ENCODE data around the gene PPP1R13B.
"Not testable (repeated sequence)": the region's sequence is repeated elsewhere in the genome, so short reads cannot be mapped to it uniquely, and the experiment has no call there.

Gene PPP1R13B

GRCh38 chr14:103697206-103697602, 150.2 kb downstream of the PPP1R13B start:
- H3K36me3 ChIP-seq (ENCODE audit: insufficient read depth, low read length): peaks cover 6% of the 10 kb centered on the region; the same call in 1 of the 2 replicates
- H3K4me1 ChIP-seq (ENCODE audit: insufficient read depth, low read length): peaks cover 11% of the 10 kb centered on the region; the same call in 1 of the 2 replicates
- no peaks in the 10 kb centered on the region for H3K9me3 ChIP-seq (ENCODE audit: control insufficient read depth, insufficient read depth, low read length)
- no peak overlapping the region for H3K9ac ChIP-seq (ENCODE audit: low read depth, low read length)

GRCh38 chr14:103696466-103697071, 150.8 kb downstream of the PPP1R13B start:
- H3K36me3 ChIP-seq (ENCODE audit: insufficient read depth, low read length): peaks cover 9% of the 10 kb centered on the region; the same call in 1 of the 2 replicates
- no peaks in the 10 kb centered on the region for H3K9me3 ChIP-seq (ENCODE audit: control insufficient read depth, insufficient read depth, low read length)
- no peak overlapping the region for H3K9ac ChIP-seq (ENCODE audit: low read depth, low read length)
- peaks cover 11% of the 10 kb centered on the region; the same call in 1 of the 2 replicates for H3K4me1 ChIP-seq (ENCODE audit: insufficient read depth, low read length)

GRCh38 chr14:103696070-103696402, 151.3 kb downstream of the PPP1R13B start:
- Histone ChIP-seq H3K4me1 (ENCODE audit: insufficient read depth, low read length) (peaks cover 11% of the 10 kb centered on the region; the same call in 1 of the 2 replicates), H3K9ac (ENCODE audit: low read depth, low read length) (no peak overlapping the region), H3K9me3 (ENCODE audit: control insufficient read depth, insufficient read depth, low read length) (no peaks in the 10 kb centered on the region), H3K36me3 (ENCODE audit: insufficient read depth, low read length) (peaks cover 9% of the 10 kb centered on the region; the same call in 1 of the 2 replicates)

- Histone ChIP-seq H3K9me3 (ENCODE audit: control insufficient read depth, insufficient read depth, low read length) (no peaks in the 10 kb centered on the region), H3K9ac (ENCODE audit: low read depth, low read length) (no peak overlapping the region), H3K4me1 (ENCODE audit: insufficient read depth, low read length) (peaks cover 11% of the 10 kb centered on the region; the same call in 1 of the 2 replicates), H3K36me3 (ENCODE audit: insufficient read depth, low read length) (peaks cover 9% of the 10 kb centered on the region; the same call in 1 of the 2 replicates)
These were observed 151.9 kb downstream of the PPP1R13B start for GRCh38 chr14:103695296-103696069.

- Histone ChIP-seq H3K36me3 (ENCODE audit: insufficient read depth, low read length) (peaks cover 14% of the 10 kb centered on the region), H3K9ac (ENCODE audit: low read depth, low read length) (no peak overlapping the region), H3K4me1 (ENCODE audit: insufficient read depth, low read length) (peaks cover 11% of the 10 kb centered on the region; the same call in 1 of the 2 replicates), H3K9me3 (ENCODE audit: control insufficient read depth, insufficient read depth, low read length) (no peaks in the 10 kb centered on the region)
These were observed 152.8 kb downstream of the PPP1R13B start for GRCh38 chr14:103694572-103695026.

GRCh38 chr14:103693515-103693914, 153.9 kb downstream of the PPP1R13B start:
- Histone ChIP-seq H3K36me3 (ENCODE audit: insufficient read depth, low read length) (peaks cover 14% of the 10 kb centered on the region), H3K9me3 (ENCODE audit: control insufficient read depth, insufficient read depth, low read length) (no peaks in the 10 kb centered on the region), H3K4me1 (ENCODE audit: insufficient read depth, low read length) (peaks cover 18% of the 10 kb centered on the region; the same call in 1 of the 2 replicates), H3K9ac (ENCODE audit: low read depth, low read length) (no peak overlapping the region)

- Histone ChIP-seq H3K4me1 (ENCODE audit: insufficient read depth, low read length) (peaks cover 18% of the 10 kb centered on the region; the same call in 1 of the 2 replicates), H3K9ac (ENCODE audit: low read depth, low read length) (no peak overlapping the region), H3K9me3 (ENCODE audit: control insufficient read depth, insufficient read depth, low read length) (no peaks in the 10 kb centered on the region), H3K36me3 (ENCODE audit: insufficient read depth, low read length) (peaks cover 13% of the 10 kb centered on the region)
These were observed 154.5 kb downstream of the PPP1R13B start for GRCh38 chr14:103692871-103693270.

- Histone ChIP-seq H3K4me1 (ENCODE audit: insufficient read depth, low read length) (peaks cover 16% of the 10 kb centered on the region; the same call in 1 of the 2 replicates), H3K9ac (ENCODE audit: low read depth, low read length) (no peak overlapping the region), H3K36me3 (ENCODE audit: insufficient read depth, low read length) (peaks cover 12% of the 10 kb centered on the region), H3K9me3 (ENCODE audit: control insufficient read depth, insufficient read depth, low read length) (no peaks in the 10 kb centered on the region)
These were observed 155.2 kb downstream of the PPP1R13B start for GRCh38 chr14:103692159-103692558.

- H3K4me1 ChIP-seq (ENCODE audit: insufficient read depth, low read length): peaks cover 15% of the 10 kb centered on the region; the same call in 1 of the 2 replicates
- H3K9me3 ChIP-seq (ENCODE audit: control insufficient read depth, insufficient read depth, low read length); H3K9ac ChIP-seq (ENCODE audit: low read depth, low read length): not testable (repeated sequence)
- peaks cover 12% of the 10 kb centered on the region for H3K36me3 ChIP-seq (ENCODE audit: insufficient read depth, low read length)
These were observed 155.7 kb downstream of the PPP1R13B start for GRCh38 chr14:103691655-103692054.

GRCh38 chr14:103690332-103690731, 157.0 kb downstream of the PPP1R13B start:
- H3K9ac ChIP-seq (ENCODE audit: low read depth, low read length): no peak overlapping the region
- H3K36me3 ChIP-seq (ENCODE audit: insufficient read depth, low read length): peaks cover 18% of the 10 kb centered on the region
- no peaks in the 10 kb centered on the region for H3K9me3 ChIP-seq (ENCODE audit: control insufficient read depth, insufficient read depth, low read length)
- peaks cover 8% of the 10 kb centered on the region; the same call in 1 of the 2 replicates for H3K4me1 ChIP-seq (ENCODE audit: insufficient read depth, low read length)

- Histone ChIP-seq H3K36me3 (ENCODE audit: insufficient read depth, low read length) (peaks cover 18% of the 10 kb centered on the region), H3K9me3 (ENCODE audit: control insufficient read depth, insufficient read depth, low read length) (no peaks in the 10 kb centered on the region), H3K9ac (ENCODE audit: low read depth, low read length) (no peak overlapping the region), H3K4me1 (ENCODE audit: insufficient read depth, low read length) (peaks cover 7% of the 10 kb centered on the region; the same call in 1 of the 2 replicates)
These were observed 158.2 kb downstream of the PPP1R13B start for GRCh38 chr14:103688906-103689902.

GRCh38 chr14:103688441-103688840, 158.9 kb downstream of the PPP1R13B start:
- Histone ChIP-seq H3K4me1 (ENCODE audit: insufficient read depth, low read length) (peaks cover 7% of the 10 kb centered on the region; the same call in 1 of the 2 replicates), H3K9ac (ENCODE audit: low read depth, low read length) (no peak overlapping the region), H3K36me3 (ENCODE audit: insufficient read depth, low read length) (peaks cover 18% of the 10 kb centered on the region), H3K9me3 (ENCODE audit: control insufficient read depth, insufficient read depth, low read length) (no peaks in the 10 kb centered on the region)

GRCh38 chr14:103687712-103688111, 159.7 kb downstream of the PPP1R13B start:
- Histone ChIP-seq H3K9ac (ENCODE audit: low read depth, low read length) (no peak overlapping the region), H3K36me3 (ENCODE audit: insufficient read depth, low read length) (peaks cover 22% of the 10 kb centered on the region), H3K9me3 (ENCODE audit: control insufficient read depth, insufficient read depth, low read length) (no peaks in the 10 kb centered on the region)

More at GRCh38 chr14:103687712-103688111, 159.7 kb downstream of the PPP1R13B start:
- peaks cover 7% of the 10 kb centered on the region; the same call in 1 of the 2 replicates for H3K4me1 ChIP-seq (ENCODE audit: insufficient read depth, low read length)
